ENCODE results near the gene XRCC3.
"Not testable (repeated sequence)": the region's sequence is repeated elsewhere in the genome, so short reads cannot be mapped to it uniquely, and the experiment has no call there.

The XRCC3 gene

DNA sequence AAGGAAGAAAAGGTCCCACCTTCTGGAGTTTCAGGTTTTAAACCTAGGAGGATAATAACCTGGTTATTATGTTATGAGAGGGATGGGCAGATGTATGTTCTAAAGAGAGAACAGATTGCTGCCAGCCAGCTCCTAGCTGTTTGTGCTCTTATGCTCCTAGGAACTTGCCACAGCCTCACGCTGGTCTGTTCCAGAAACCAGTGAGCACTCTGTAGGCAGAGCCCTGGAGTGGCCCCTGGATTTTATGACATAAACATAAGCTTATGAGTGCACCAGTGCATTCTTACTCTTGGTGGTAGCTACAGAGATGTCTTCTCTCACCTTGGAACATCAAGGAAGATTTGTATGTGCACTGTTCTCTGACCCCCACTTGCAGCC lies 58.5 kb downstream of the XRCC3 start:
- H3K4me3 ChIP-seq (ENCODE audit: low read depth in 1 of 2, low read length in 1 of 2), result no peak overlapping the region
- no peaks in the 10 kb centered on the region for H3K27me3 ChIP-seq
- peaks cover 77% of the 10 kb centered on the region for H3K36me3 ChIP-seq
- no peak overlapping the region for H3K27ac ChIP-seq
- H3K4me1 ChIP-seq (ENCODE audit: control insufficient read depth in 1 of 2, insufficient read depth in 1 of 2, low read depth in 1 of 2, low read length in 1 of 2), result no peaks in the 10 kb centered on the region
- TF ChIP-seq, protein P1, sequence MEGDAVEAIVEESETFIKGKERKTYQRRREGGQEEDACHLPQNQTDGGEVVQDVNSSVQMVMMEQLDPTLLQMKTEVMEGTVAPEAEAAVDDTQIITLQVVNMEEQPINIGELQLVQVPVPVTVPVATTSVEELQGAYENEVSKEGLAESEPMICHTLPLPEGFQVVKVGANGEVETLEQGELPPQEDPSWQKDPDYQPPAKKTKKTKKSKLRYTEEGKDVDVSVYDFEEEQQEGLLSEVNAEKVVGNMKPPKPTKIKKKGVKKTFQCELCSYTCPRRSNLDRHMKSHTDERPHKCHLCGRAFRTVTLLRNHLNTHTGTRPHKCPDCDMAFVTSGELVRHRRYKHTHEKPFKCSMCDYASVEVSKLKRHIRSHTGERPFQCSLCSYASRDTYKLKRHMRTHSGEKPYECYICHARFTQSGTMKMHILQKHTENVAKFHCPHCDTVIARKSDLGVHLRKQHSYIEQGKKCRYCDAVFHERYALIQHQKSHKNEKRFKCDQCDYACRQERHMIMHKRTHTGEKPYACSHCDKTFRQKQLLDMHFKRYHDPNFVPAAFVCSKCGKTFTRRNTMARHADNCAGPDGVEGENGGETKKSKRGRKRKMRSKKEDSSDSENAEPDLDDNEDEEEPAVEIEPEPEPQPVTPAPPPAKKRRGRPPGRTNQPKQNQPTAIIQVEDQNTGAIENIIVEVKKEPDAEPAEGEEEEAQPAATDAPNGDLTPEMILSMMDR (IDR thresholded peaks at IDR 0.05), result no peak
- H3K9me3 ChIP-seq, result no peaks in the 10 kb centered on the region

DNA sequence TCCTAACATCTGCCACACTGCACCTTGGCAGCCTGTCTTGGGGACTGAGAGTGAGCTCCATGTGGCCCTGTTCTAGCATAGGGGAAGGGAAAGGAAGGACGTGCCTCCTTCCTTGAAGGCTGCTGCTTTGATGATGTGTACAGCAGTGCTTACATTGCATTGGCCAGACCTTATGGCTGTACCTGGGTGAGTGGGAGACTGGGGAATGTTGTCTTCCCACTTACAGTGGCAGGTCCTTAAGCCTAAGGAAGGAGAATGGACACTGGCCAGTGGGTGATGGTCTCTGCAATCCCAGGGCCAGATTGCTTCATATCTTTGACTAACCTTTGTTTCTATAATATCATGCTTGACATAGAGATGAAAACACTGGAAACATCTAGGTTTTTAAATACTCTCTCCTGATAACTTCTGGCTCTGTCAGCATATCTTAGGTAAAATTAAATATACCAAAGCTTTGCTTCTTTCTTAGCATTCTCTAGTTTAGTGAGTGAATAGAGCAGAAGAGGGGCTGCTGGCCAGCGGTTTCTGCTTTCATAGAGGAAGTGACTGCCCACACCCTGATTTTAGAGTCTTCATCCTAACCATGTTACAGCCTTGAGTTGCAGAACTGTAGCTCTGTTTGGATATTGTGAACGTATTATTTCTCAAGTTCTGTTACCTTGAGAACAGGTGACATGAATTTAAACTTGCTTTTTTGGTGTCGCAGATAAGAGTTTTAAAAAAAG lies 59.1 kb downstream of the XRCC3 start:
- Histone ChIP-seq H3K4me1 (ENCODE audit: control insufficient read depth in 1 of 2, insufficient read depth in 1 of 2, low read depth in 1 of 2, low read length in 1 of 2) (no peaks in the 10 kb centered on the region), H3K27me3 (no peaks in the 10 kb centered on the region), H3K27ac (peak overlapping the region; percentile 22), H3K36me3 (peaks cover 71% of the 10 kb centered on the region), H3K4me3 (ENCODE audit: low read depth in 1 of 2, low read length in 1 of 2) (no peak overlapping the region), H3K9me3 (no peaks in the 10 kb centered on the region)
- TF ChIP-seq, protein P1 (IDR thresholded peaks at IDR 0.05), result no peak

DNA sequence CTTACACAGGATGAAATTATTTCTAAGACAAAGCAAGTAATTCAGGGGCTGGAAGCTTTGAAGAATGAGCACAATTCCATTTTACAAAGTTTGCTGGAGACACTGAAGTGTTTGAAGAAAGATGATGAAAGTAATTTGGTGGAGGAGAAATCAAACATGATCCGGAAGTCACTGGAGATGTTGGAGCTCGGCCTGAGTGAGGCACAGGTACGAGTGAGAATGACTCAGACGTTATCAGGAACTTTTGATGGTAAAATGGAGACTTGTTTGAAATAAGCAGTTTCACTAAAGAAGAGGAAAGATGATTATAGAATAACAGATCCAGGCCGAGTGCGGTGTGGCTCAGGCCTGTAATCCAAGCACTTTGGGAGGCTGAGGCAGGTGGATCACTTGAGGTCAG lies 60.6 kb downstream of the XRCC3 start:
- Histone ChIP-seq H3K4me3 (ENCODE audit: low read depth in 1 of 2, low read length in 1 of 2) (no peak overlapping the region), H3K4me1 (ENCODE audit: control insufficient read depth in 1 of 2, insufficient read depth in 1 of 2, low read depth in 1 of 2, low read length in 1 of 2) (no peaks in the 10 kb centered on the region), H3K36me3 (peaks cover 56% of the 10 kb centered on the region), H3K9me3 (no peaks in the 10 kb centered on the region), H3K27me3 (no peaks in the 10 kb centered on the region), H3K27ac (no peak overlapping the region)
- TF ChIP-seq, protein P1 (IDR thresholded peaks at IDR 0.05), result no peak

DNA sequence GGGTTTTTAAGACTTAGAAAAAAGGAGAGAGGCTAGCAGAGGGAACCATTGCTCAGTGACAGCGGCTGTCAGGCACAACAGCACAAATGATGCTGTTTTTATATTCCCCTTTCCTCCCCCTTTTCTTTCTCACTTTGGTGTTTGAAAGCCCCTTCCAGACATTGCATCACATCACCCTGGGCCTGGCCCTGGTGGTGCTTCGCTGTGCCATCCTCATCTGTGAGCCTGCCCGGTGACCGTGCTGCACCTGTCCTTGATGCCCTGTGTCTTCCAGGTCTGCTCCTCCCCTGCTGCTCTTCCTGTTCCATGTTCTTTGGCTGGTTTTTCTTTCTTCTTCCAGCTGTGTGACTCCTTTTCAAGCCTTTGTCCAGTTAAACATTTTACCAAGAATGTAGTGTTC lies 61.4 kb downstream of the XRCC3 start:
- no peak overlapping the region for H3K4me3 ChIP-seq (ENCODE audit: low read depth in 1 of 2, low read length in 1 of 2)
- no peaks in the 10 kb centered on the region for H3K4me1 ChIP-seq (ENCODE audit: control insufficient read depth in 1 of 2, insufficient read depth in 1 of 2, low read depth in 1 of 2, low read length in 1 of 2)
- TF ChIP-seq, protein P1 (IDR thresholded peaks at IDR 0.05), result no peak
- peaks cover 48% of the 10 kb centered on the region for H3K36me3 ChIP-seq
- no peaks in the 10 kb centered on the region for H3K9me3 ChIP-seq
- no peak overlapping the region for H3K27ac ChIP-seq
- no peaks in the 10 kb centered on the region for H3K27me3 ChIP-seq

DNA sequence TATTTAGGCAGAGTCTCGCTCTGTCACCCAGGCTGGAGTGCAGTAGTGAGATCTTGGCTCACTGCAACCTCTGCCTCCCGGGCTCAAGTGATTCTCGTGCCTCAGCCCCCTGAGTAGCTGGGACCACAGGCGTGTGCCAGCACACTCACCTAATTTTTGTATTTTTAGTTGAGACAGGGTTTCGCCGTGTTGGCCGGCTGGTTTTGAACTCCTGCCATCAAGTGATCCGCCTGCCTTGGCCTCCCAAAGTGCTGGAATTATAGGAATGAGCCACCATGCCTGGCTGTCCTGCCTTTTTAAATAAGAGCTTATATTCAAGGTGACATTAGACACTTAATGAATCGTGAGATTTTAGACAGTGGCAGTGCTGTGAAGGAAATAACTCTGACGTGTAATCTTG lies 61.9 kb downstream of the XRCC3 start:
- H3K27ac ChIP-seq; H3K27me3 ChIP-seq; H3K9me3 ChIP-seq; H3K4me3 ChIP-seq (ENCODE audit: low read depth in 1 of 2, low read length in 1 of 2); H3K4me1 ChIP-seq (ENCODE audit: control insufficient read depth in 1 of 2, insufficient read depth in 1 of 2, low read depth in 1 of 2, low read length in 1 of 2): not testable (repeated sequence)
- peaks cover 44% of the 10 kb centered on the region for H3K36me3 ChIP-seq

DNA sequence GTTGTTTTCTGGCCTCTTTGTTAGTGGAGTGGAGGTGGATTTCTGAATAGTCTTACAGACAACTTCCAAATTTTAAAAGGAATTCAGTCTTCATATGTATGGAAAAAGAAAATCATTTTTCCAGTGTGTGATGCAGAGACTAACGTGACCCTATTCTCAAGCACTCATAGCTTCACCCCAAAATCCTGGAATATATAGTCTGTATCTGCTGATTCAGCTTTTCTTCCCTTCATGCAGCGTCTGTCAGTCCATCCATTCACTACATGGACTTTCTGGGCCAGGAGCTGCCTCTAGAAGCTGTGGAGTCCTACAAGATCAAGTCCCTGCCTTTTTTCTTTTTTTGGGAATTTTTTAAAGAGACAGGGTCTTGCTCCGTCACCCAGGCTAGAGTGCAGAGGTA lies 62.4 kb downstream of the XRCC3 start:
- TF ChIP-seq, protein P1 (IDR thresholded peaks at IDR 0.05), result no peak
- peaks cover 40% of the 10 kb centered on the region for H3K36me3 ChIP-seq
- H3K9me3 ChIP-seq, result no peaks in the 10 kb centered on the region
- no peaks in the 10 kb centered on the region for H3K27me3 ChIP-seq
- no peak overlapping the region for H3K4me3 ChIP-seq (ENCODE audit: low read depth in 1 of 2, low read length in 1 of 2)
- no peak overlapping the region for H3K27ac ChIP-seq
- H3K4me1 ChIP-seq (ENCODE audit: control insufficient read depth in 1 of 2, insufficient read depth in 1 of 2, low read depth in 1 of 2, low read length in 1 of 2), result no peaks in the 10 kb centered on the region

Measured in neutrophil (primary cell).